ENCODE data around the gene GLI2.

- TF ChIP-seq POLR2AphosphoS5 (IDR thresholded peaks at IDR 0.05; ENCODE audit: low read depth, low read length) (no peak), PAX5 (IDR thresholded peaks at IDR 0.05; ENCODE audit: insufficient read depth, low read length, severe bottlenecking) (no peak), TAF1 (IDR thresholded peaks at IDR 0.05; ENCODE audit: low read depth, low read length) (no peak), POLR2A (IDR thresholded peaks at IDR 0.05; ENCODE audit: low read depth, low read length) (no peak), SPI1 (IDR thresholded peaks at IDR 0.05; ENCODE audit: low read depth, low read length) (no peak)
These were observed 35.0 kb downstream of the GLI2 start for GRCh38 chr2:120770641-120771040.
